Measurements from ENCODE around the gene TUBA1A. TPM values are rescaled to one million over a fixed set of nuclear protein-coding genes. Genes with fewer than 3 reads are reported as not detected.

Gene TUBA1A
- total RNA-seq, 4 donors from 2014 or later: 77.1 to 201 (median 92.6) TPM

DNA sequence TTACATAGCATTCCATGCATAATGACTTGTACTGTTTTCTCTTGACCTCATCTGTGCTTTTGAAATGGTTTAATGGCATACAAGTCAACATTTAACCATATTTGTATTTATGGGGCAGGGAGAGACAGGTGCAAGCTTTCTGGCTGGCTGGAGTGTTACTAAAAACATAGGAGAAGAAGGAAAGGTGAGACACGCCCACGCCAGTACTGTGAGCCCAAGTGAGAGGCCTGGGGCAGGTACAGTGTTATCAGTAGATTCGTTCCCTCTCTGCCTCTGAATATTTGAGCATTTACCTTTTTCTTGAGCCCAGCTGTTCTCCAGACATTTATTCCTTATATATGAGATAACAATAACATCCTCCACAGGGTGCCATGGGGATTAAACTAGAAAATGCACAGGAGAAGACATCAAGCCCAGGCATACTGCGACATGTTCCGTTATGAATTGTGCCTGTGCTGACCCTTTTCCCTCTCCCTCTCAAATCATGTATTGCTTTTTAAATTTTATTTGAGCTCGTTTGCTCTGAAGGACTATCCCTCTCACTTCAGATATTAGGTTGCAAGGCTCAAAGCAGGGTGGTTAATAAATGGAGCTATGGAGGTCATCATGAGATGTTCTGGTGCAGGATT, 41.4 kb upstream of the TUBA1A start:
- TF ChIP-seq, protein P1, sequence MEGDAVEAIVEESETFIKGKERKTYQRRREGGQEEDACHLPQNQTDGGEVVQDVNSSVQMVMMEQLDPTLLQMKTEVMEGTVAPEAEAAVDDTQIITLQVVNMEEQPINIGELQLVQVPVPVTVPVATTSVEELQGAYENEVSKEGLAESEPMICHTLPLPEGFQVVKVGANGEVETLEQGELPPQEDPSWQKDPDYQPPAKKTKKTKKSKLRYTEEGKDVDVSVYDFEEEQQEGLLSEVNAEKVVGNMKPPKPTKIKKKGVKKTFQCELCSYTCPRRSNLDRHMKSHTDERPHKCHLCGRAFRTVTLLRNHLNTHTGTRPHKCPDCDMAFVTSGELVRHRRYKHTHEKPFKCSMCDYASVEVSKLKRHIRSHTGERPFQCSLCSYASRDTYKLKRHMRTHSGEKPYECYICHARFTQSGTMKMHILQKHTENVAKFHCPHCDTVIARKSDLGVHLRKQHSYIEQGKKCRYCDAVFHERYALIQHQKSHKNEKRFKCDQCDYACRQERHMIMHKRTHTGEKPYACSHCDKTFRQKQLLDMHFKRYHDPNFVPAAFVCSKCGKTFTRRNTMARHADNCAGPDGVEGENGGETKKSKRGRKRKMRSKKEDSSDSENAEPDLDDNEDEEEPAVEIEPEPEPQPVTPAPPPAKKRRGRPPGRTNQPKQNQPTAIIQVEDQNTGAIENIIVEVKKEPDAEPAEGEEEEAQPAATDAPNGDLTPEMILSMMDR (IDR thresholded peaks at IDR 0.05): no peak
- TF ChIP-seq POLR2AphosphoS5 (IDR thresholded peaks at IDR 0.05) (no peak), POLR2A (IDR thresholded peaks at IDR 0.05) (no peak), EP300 (IDR thresholded peaks at IDR 0.05; ENCODE audit: low read depth) (no peak)
- no peak overlapping the region for H3K4me3 ChIP-seq

DNA sequence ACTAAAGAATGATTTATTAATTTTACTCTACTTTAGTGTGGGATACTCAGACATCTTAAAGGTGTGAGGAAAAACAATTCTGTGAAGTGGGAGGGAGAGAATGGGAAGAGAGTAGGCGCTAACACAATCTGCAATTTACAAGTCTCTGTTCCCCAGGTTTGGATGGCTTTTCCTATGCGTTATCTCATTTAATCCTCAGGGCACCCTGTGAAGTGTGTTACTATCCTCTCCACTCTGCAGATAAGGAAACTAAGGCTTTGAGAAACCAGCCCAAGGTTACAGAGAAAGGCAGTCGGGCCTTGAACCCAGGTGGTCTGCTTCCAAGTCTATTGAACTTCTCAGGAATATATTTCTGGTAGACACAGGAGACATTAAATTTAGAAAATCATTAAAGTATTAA, 39.8 kb upstream of the TUBA1A start:
- H3K4me1 ChIP-seq: peaks cover 3 to 24% (median 4%) of the 10 kb centered on the region in 4 donors
- H3K27ac ChIP-seq: no peak overlapping the region
- H3K27me3 ChIP-seq: no peaks in the 10 kb centered on the region
- WGBS, 2 donors (ENCODE audit: low coverage in 1 of 2): 87 to 96% methylated on average over 3 of the region's 3 CpGs
- H3K9me3 ChIP-seq: no peaks in the 10 kb centered on the region
- TF ChIP-seq, protein P1 (IDR thresholded peaks at IDR 0.05): no peak
- TF ChIP-seq EP300 (IDR thresholded peaks at IDR 0.05; ENCODE audit: low read depth) (no peak), POLR2AphosphoS5 (IDR thresholded peaks at IDR 0.05) (no peak), POLR2A (IDR thresholded peaks at IDR 0.05) (no peak)
- intact Hi-C loops (cut with DNase I; ENCODE audit: low total_unique reads) (no loop called here), in situ Hi-C loops (cut with MboI; ENCODE audit: low pct_ligation_motif_present in 1 of 4, low pct_unique_long_range_greater_than_20kb in 1 of 4, low sequenced_read_pairs in 3 of 4) (loop anchor here in 2 of 4 donors (25.0 kb wide), 1 partner anchor 141 kb away; the partner anchor contains the start of gene DHH (in 2 of the 2))
- no peak for DNase-seq
- H3K36me3 ChIP-seq: no peaks in the 10 kb centered on the region
- H3K4me3 ChIP-seq: no peak overlapping the region

More for the DNA sequence above, 41.4 kb upstream of the TUBA1A start:
- Histone ChIP-seq H3K27me3 (no peaks in the 10 kb centered on the region), H3K27ac (no peak overlapping the region), H3K36me3 (no peaks in the 10 kb centered on the region), H3K4me1 (peaks cover 9 to 31% (median 12%) of the 10 kb centered on the region in 4 donors), H3K9me3 (no peaks in the 10 kb centered on the region)
- intact Hi-C loops (cut with DNase I; ENCODE audit: low total_unique reads): loop anchor here (10.0 kb wide), 1 partner anchor 145 kb away; no protein-coding TSS in a partner anchor
- 32 to 65% methylated on average over 4 to 6 of the region's 6 CpGs for WGBS, 2 donors (ENCODE audit: low coverage in 1 of 2)
- in situ Hi-C loops (cut with MboI; ENCODE audit: low pct_ligation_motif_present in 1 of 4, low pct_unique_long_range_greater_than_20kb in 1 of 4, low sequenced_read_pairs in 3 of 4): loop anchor here (10.0 to 25.0 kb wide), 3 partner anchors 143 to 165 kb away; partner anchors contain the start of genes DHH (in 2 of the 4), KMT2D (in 1 of the 4) and RHEBL1 (in 1 of the 4)
- DNase-seq: no peak

DNA sequence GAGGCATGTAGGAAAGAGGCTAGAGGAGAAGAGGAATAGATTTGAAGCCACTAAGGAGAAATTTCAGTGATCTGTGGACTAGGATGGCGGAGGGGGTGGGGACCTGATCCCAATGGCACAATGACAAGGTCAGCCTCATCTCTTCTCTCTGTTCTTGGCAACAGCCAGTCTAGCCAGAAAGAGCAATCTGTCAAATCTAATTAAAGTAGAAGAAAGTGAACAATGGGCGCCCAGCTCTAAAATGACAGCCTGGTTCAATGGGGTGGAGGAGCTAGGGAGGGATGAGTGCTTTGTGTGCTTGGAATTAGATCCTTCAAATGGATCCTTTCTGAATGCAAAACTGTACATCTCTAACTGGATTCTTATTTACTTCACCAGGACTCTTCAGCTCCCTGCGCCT, 38.8 kb upstream of the TUBA1A start:
- Histone ChIP-seq H3K4me3 (no peak overlapping the region), H3K9me3 (no peaks in the 10 kb centered on the region), H3K27ac (no peak overlapping the region), H3K36me3 (no peaks in the 10 kb centered on the region), H3K4me1 (peaks cover 0 to 26% (median 2%) of the 10 kb centered on the region in 4 donors), H3K27me3 (no peaks in the 10 kb centered on the region)
- in situ Hi-C loops (cut with MboI; ENCODE audit: low pct_ligation_motif_present in 1 of 4, low pct_unique_long_range_greater_than_20kb in 1 of 4, low sequenced_read_pairs in 3 of 4) (loop anchor here in 2 of 4 donors (25.0 kb wide), 1 partner anchor 140 kb away; the partner anchor contains the start of gene DHH (in 2 of the 2)), intact Hi-C loops (cut with DNase I; ENCODE audit: low total_unique reads) (no loop called here)
- DNase-seq: no peak
- WGBS, 2 donors (ENCODE audit: low coverage in 1 of 2): 89 to 90% methylated on average over 2 to 3 of the region's 3 CpGs
- TF ChIP-seq POLR2AphosphoS5 (IDR thresholded peaks at IDR 0.05) (no peak), POLR2A (IDR thresholded peaks at IDR 0.05) (no peak), EP300 (IDR thresholded peaks at IDR 0.05; ENCODE audit: low read depth) (no peak)
- TF ChIP-seq, protein P1 (IDR thresholded peaks at IDR 0.05): no peak

DNA sequence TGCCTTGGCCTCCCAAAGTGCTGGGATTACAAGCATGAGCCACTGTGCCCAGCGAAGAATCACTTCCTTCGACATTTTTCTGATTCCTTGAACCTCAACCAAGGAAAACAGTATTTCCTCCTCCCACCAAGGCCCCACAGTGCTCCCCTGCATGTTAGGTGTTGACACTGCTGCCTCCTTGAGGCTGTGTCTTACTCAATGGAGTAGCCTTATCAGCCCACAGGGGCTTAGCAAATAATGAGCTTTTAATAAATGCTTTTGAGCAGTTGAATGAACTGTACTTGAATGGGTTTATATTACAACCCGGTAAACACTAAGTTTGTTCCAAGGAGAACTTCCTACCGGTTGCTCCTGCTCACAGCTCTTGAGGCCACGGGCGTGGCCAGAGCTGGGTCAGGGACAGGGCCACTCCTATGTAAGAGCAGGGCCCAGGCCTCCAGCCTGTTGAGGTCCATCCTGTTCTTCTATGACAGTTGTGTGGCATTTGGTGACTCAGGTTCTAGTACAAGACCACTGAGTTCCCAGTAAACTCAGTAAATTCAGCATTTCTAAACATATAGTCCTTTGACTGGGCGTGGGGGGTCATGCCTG, 36.8 kb upstream of the TUBA1A start:
- intact Hi-C loops (cut with DNase I; ENCODE audit: low total_unique reads) (no loop called here), in situ Hi-C loops (cut with MboI; ENCODE audit: low pct_ligation_motif_present in 1 of 4, low pct_unique_long_range_greater_than_20kb in 1 of 4, low sequenced_read_pairs in 3 of 4) (loop anchor here in 2 of 4 donors (25.0 kb wide), 1 partner anchor 138 kb away; the partner anchor contains the start of gene DHH (in 2 of the 2))
- no peak overlapping the region for H3K27ac ChIP-seq
- H3K4me1 ChIP-seq: peaks cover 0 to 21% (median 0%) of the 10 kb centered on the region in 4 donors
- H3K27me3 ChIP-seq: no peaks in the 10 kb centered on the region
- peak; percentile 21 for DNase-seq
- no peaks in the 10 kb centered on the region for H3K36me3 ChIP-seq
- WGBS, 2 donors (ENCODE audit: low coverage in 1 of 2): 65% methylated on average over 7 of the region's 7 CpGs; no CpG with 5 or more reads in 1 of the 2 donors
- TF ChIP-seq POLR2AphosphoS5 (IDR thresholded peaks at IDR 0.05) (no peak), EP300 (IDR thresholded peaks at IDR 0.05; ENCODE audit: low read depth) (no peak)
- H3K4me3 ChIP-seq: no peak overlapping the region
- H3K9me3 ChIP-seq: no peaks in the 10 kb centered on the region
